Progenitor cell of endocrine pancreas (in vitro differentiated cells): ENCODE results near the gene ACBD4. TPM values are rescaled to one million over a fixed set of nuclear protein-coding genes. Genes with fewer than 3 reads are reported as not detected.

Experiments used
- DNase-seq: peaks from one replicate; pipeline ENCODE4 v3.0.0; 2021; ENCODE audit warnings: low spot score; ENCODE audit not compliant: unreplicated experiment
- H3K27ac Mint-ChIP-seq: 2 replicates; pipeline ENCODE4 v1.8.0; 2021; ENCODE audit warnings: mild to moderate bottlenecking, moderate library complexity, mixed read lengths
- H3K27me3 Mint-ChIP-seq: 2 replicates; pipeline ENCODE4 v1.8.0; 2021; ENCODE audit warnings: mixed read lengths
- H3K36me3 Mint-ChIP-seq: 2 replicates; pipeline ENCODE4 v1.8.0; 2022; ENCODE audit warnings: mixed read lengths; ENCODE audit not compliant: insufficient read depth
- H3K4me1 Mint-ChIP-seq: 2 replicates; pipeline ENCODE4 v1.8.0; 2021; ENCODE audit warnings: low read depth, mixed read lengths
- H3K4me3 Mint-ChIP-seq: 2 replicates; pipeline ENCODE4 v1.8.0; 2021; ENCODE audit warnings: low read depth, mild to moderate bottlenecking, moderate library complexity, mixed read lengths
- H3K9me3 Mint-ChIP-seq: 2 replicates; pipeline ENCODE4 v1.8.0; 2021; ENCODE audit warnings: low read depth, mixed read lengths
- total RNA-seq: library from RNA; stranded (reverse); gene quantifications from 2 replicates; pipeline ENCODE4 v1.2.1, GENCODE V29; 2021
- TF ChIP-seq, protein P1 (sequence below): fragments of 200-600 bp; sonication (generic); IDR thresholded peaks from one replicate; pipeline ENCODE4 v1.5.0; 2021; ENCODE audit warnings: antibody characterized with exemption, mild to moderate bottlenecking; ENCODE audit not compliant: unreplicated experiment

The ACBD4 gene
- total RNA-seq, 1 donor from 2014 or later: 14.1 TPM

DNA sequence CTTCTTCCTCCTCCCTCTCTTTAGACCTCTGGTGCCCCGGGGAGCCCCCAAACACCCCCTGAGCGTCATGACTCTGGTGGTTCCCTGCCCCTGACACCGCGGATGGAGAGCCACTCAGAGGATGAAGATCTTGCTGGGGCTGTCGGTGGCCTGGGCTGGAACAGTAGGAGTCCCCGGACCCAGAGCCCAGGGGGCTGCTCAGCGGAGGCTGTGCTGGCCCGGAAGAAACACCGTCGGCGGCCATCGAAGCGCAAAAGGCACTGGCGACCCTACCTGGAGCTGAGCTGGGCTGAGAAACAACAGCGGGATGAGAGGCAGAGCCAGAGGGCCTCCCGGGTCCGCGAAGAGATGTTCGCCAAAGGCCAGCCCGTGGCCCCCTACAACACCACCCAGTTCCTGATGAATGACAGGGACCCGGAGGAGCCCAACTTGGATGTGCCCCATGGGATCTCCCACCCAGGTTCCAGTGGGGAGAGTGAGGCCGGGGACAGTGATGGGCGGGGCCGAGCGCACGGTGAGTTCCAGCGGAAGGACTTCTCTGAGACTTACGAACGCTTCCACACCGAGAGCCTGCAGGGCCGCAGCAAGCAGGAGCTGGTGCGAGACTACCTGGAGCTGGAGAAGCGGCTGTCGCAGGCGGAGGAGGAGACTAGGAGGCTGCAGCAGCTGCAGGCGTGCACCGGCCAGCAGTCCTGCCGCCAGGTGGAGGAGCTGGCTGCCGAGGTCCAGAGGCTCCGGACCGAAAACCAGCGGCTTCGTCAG lies 33.7 kb downstream of the ACBD4 start:
- Mint-ChIP-seq H3K4me3 (no peak overlapping the region), H3K36me3 (peaks cover 11% of the 10 kb centered on the region), H3K27me3 (no peaks in the 10 kb centered on the region), H3K27ac (no peak overlapping the region), H3K9me3 (no peaks in the 10 kb centered on the region), H3K4me1 (peaks cover 19% of the 10 kb centered on the region)
- no peak for DNase-seq
- TF ChIP-seq, protein P1, sequence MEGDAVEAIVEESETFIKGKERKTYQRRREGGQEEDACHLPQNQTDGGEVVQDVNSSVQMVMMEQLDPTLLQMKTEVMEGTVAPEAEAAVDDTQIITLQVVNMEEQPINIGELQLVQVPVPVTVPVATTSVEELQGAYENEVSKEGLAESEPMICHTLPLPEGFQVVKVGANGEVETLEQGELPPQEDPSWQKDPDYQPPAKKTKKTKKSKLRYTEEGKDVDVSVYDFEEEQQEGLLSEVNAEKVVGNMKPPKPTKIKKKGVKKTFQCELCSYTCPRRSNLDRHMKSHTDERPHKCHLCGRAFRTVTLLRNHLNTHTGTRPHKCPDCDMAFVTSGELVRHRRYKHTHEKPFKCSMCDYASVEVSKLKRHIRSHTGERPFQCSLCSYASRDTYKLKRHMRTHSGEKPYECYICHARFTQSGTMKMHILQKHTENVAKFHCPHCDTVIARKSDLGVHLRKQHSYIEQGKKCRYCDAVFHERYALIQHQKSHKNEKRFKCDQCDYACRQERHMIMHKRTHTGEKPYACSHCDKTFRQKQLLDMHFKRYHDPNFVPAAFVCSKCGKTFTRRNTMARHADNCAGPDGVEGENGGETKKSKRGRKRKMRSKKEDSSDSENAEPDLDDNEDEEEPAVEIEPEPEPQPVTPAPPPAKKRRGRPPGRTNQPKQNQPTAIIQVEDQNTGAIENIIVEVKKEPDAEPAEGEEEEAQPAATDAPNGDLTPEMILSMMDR: no peak

DNA sequence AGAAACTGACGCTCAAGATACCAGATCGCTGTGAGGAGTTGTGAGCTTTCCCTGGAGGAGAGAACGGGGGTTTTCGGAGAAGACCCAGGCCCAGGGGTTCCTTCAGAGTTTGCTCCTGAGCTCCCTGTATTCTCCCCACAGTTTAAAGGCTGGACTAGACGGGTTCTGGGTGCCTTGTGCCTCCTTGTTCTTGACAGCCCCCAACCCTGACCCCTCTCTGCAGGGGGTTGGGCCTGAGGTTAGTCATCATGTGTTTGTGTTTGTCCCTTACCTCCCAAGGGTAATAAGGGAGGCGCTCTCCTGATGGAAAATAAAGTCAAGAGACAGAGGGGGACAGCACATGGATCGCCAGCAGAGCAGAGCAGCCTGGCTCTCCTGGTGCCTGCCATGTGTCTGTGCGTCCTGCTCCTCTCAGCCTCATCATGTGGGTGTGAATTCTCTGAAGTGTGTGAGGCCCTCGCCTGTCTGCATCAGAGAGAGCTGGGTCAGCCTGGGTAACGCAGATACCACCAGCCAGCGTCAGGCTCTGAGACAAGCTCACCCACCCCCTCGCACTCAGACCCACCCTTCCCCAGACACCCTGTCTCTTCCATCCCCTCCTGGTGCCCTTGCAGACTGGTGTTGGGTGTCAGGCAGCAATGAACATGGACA lies 34.9 kb downstream of the ACBD4 start:
- no peak for DNase-seq
- Mint-ChIP-seq H3K36me3 (peaks cover 6% of the 10 kb centered on the region), H3K4me1 (peaks cover 19% of the 10 kb centered on the region), H3K4me3 (no peak overlapping the region), H3K27me3 (no peaks in the 10 kb centered on the region), H3K9me3 (no peaks in the 10 kb centered on the region), H3K27ac (peak overlapping the region; percentile 96)
- TF ChIP-seq, protein P1: no peak

DNA sequence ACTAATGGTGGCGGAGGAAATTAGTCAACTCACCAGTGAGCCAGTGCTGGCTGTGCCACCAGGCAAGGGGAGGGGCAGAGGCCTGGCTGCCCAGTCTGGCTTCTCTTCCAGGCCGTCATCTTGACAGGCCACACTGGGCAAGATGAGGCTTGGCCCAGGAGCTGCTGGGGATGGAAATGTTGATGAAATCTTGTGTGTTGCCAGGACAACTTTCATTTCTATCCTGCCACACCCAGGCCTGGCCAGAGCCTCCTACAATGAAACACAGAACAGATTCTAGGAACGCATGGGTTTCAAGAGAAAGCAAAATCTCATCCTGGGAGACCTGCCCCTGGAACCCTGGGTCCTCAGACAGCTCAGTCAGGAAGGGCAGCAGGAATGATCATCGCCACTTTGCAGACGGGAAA lies 35.4 kb downstream of the ACBD4 start:
- no peak for DNase-seq
- TF ChIP-seq, protein P1: no peak
- Mint-ChIP-seq H3K27ac (peak overlapping the region; percentile 96), H3K4me1 (peaks cover 20% of the 10 kb centered on the region), H3K36me3 (peaks cover 6% of the 10 kb centered on the region), H3K27me3 (peaks cover 3% of the 10 kb centered on the region), H3K9me3 (no peaks in the 10 kb centered on the region), H3K4me3 (peak overlapping the region; percentile 26)

DNA sequence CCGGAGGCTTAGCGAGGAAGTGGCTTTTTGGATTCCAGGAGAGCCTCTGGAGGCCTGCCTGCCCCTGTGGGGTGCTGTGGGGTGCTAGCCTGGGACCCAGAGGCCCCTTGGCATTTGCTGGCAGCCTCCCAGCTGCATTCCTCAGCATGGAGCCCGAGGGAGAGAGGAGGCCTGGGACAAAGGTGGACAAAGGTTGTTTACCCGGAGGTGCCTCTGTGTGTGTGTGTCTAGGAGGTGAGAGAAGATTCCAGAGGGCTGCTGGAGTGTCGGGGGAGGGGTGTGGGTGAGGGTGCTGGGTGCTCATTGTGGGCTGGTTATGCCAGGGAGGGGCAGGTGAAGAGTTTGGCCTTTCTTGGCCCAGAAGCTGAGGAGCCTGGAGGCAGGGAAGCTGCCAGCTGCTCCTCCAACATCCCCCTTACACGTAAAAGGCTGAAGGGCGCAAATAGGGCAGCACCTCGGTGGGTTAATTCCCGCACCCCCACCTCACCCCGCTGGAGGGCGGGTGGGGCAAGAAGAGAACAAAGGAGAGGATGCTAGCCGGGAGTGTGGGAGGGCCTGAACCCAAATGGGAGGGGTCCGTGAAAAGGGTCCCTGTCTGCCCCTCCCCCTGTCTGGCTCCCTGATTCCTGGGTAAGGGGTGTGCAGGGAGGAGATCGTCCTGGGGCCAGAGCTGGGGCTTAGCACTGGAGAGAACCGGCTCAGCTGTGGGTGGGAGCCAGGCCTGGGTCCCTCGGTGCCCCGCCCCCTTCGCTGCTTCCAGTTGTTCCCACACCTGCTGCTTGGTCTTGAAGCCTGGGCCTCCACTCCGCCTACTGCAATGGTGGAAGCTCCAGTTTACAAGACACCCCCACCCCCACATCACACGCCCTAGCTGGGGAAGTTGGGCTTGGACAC lies 36.1 kb downstream of the ACBD4 start:
- Mint-ChIP-seq H3K27me3 (peaks cover 6% of the 10 kb centered on the region), H3K36me3 (peaks cover 4% of the 10 kb centered on the region), H3K4me1 (peaks cover 23% of the 10 kb centered on the region), H3K27ac (peak overlapping the region; percentile 96), H3K9me3 (no peaks in the 10 kb centered on the region), H3K4me3 (peak overlapping the region; percentile 26)
- DNase-seq: no peak
- TF ChIP-seq, protein P1: no peak

DNA sequence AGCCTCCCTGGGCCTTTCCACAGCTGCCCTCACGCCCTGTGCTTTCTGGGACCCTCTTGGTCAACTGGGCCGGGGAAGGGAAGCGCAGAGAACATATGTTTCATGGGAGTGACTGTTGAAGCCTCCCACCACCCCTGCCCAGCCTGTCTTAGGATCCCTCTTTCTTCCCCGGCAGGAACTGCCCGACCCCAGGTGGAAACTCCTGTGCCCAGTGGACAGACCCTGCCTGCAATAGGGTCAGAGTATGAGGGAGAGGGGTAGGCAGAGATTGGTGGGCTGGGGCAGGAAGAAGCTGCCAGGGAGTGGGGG lies 36.7 kb downstream of the ACBD4 start:
- Mint-ChIP-seq H3K27me3 (peaks cover 6% of the 10 kb centered on the region), H3K36me3 (peaks cover 4% of the 10 kb centered on the region), H3K27ac (peak overlapping the region; percentile 67), H3K4me1 (peaks cover 23% of the 10 kb centered on the region), H3K4me3 (no peak overlapping the region), H3K9me3 (no peaks in the 10 kb centered on the region)
- TF ChIP-seq, protein P1: no peak
- DNase-seq: no peak
